Endometrium (tissue), 2 donors: ENCODE results near the gene CFAP97D2.
"Not testable (repeated sequence)": the region's sequence is repeated elsewhere in the genome, so short reads cannot be mapped to it uniquely, and the experiment has no call there.

ENCODE experiments used
- FAIRE-seq: peaks from 2 replicates; lab custom pipeline; 2012; peaks lifted over from hg19 to GRCh38; lab: Jason Lieb, UNC
- donor health status: control.
- donor health status: control.

CFAP97D2 gene

DNA sequence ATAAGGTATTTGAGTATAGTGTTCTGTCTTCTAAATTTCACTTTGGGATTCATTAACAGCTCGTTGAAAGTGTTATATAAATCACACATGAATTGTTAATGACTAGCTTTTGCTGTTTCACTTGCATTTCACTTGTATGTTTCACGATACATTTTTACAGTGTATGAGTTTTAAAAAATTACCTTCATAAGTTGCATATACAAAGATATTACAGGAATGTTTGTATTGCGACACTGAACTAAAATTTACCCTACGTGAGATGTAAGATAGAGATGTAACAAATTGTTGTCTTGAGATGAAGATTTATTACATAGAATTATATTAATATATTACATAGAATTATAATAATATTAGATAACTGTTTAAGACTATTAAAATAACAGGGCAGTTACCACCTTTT, 57.2 kb downstream of the CFAP97D2 start:
- FAIRE-seq, result no peak

- FAIRE-seq, result no peak
Observed at GRCh38 chr13:114237415-114238112, 58.5 kb downstream of the CFAP97D2 start.

- FAIRE-seq, result no peak
Observed at GRCh38 chr13:114241918-114242317, 62.9 kb downstream of the CFAP97D2 start.

DNA sequence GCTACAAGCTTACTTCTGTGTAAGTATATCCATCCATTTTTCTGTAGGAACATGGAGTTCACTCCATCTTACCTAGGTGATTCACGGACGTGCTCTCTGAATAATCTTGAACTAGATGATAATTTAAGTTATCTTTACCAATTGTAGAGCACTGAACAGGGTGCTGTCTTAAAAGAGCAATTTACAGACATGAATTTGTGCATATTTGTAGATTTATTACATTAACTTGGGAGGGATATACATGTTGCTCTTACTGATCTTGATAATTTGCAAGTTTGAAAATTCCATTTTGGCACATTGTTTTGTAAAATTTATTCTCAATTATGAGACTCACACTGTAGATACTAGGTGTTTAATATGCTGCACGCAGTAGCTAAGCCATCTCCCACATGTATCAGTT, 64.9 kb downstream of the CFAP97D2 start:
- no peak for FAIRE-seq

DNA sequence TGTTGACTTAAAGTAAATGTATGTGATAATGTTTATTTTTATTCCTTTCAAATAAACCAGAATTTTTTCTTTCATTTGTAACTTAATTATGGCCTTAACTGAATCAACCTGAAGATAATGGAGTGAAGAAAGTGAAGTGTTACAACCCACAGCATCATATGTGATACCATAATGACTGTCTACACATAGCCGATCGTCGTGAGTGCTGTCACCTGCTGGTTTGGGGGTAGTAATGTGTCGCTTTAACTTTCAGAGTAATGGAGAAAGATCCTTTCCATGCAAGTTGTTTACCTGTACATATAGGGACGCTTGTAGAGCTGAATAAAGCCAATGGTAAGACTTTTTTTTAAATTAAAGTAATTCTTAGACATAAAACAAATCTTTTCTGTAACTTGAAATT, 65.6 kb downstream of the CFAP97D2 start:
- FAIRE-seq, result no peak

- FAIRE-seq, result no peak
Observed at GRCh38 chr13:114248011-114248410, 69.0 kb downstream of the CFAP97D2 start.

DNA sequence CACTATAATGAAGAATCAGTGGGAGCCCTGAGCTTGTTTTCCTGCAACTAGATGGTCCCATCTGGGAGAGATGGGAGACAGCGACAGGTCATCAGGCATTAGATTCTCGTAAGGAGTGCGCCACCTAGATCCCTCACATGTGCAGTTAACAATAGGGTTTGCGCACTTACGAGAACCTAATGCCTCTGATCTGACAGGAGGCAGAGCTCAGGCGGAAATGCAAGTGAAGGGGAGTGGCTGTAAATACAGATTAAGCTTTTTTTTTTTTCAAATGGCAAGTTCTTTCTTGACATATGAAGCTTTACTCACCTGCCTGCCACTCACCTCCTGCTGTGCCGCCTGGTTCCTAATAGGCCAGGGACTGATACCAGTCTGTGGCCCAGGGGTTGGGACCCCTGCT, 70.0 kb downstream of the CFAP97D2 start:
- FAIRE-seq, result no peak

DNA sequence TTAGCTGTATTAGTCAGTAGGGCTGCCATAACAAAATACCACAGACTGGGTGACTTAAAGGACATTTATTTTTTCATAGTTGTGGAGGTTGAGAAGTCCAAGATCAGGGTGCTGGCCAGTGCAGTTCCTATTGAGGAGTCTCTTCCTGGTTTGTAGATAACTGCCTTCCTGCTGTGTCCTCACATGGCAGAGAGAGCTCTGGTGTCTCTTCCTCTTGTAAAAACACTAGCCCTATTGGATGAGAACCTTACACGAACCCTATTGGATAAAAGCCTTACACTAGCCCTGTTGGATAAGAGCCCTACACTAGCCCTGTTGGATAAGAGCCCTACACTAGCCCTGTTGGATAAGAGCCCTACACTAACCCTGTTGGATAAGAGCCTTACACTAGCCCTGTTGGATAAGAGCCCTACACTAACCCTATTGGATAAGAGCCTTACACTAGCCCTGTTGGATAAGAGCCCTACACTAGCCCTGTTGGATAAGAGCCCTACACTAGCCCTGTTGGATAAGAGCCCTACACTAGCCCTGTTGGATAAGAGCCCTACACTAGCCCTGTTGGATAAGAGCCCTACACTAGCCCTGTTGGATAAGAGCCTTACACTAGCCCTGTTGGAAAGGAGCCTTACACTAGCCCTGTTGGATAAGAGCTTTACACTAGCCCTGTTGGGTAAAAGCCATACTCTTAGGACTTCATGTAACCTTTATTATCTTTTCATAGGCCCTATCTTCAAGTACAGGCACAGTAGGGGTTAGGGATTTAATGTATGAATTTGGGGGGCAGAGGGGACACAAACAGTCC, 72.8 kb downstream of the CFAP97D2 start:
- FAIRE-seq, result not testable (repeated sequence)

GRCh38 chr13:114256547-114256946, 77.5 kb downstream of the CFAP97D2 start:
- no peak for FAIRE-seq

DNA sequence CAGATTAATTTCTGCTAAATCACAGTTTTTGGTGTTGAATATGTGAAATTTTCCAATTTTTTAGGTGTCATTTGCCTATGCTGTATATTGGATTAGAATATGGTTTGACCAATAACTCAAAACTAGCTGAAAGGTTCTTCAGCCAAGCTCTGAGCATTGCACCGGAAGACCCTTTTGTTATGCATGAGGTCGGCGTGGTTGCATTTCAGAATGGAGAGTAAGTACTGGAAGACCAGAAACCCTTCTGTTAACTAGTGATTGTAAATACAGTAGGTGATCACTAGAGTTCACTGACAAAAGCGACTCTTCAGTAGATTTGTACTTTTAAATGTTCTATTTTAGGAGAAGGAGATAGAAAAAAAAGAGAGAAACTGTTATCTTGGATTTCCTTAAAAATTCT, 78.0 kb downstream of the CFAP97D2 start:
- FAIRE-seq, result no peak

- no peak for FAIRE-seq
Observed at GRCh38 chr13:114258589-114258988, 79.5 kb downstream of the CFAP97D2 start.

DNA sequence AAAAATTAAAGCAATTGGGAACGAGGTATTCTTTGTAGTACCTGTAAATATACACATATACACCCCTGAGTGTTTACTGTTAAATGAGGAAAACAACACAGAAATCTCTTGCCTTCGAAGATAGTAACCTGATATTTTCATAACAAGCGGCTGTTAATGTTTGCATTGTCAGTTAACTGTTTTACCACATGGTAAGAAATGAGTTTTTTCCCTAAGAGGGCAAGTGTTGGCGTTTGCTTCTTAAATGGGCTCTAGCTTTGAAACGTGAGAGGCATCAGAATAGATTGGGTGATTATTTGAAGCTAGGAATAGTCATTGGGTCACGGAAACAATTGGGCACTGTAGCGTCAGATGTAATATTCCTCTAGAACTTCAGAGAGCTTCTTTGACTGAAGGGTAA, 80.3 kb downstream of the CFAP97D2 start:
- no peak for FAIRE-seq

GRCh38 chr13:114259974-114260373, 80.9 kb downstream of the CFAP97D2 start:
- FAIRE-seq, result no peak

GRCh38 chr13:114260814-114261213, 81.8 kb downstream of the CFAP97D2 start:
- FAIRE-seq, result no peak

DNA sequence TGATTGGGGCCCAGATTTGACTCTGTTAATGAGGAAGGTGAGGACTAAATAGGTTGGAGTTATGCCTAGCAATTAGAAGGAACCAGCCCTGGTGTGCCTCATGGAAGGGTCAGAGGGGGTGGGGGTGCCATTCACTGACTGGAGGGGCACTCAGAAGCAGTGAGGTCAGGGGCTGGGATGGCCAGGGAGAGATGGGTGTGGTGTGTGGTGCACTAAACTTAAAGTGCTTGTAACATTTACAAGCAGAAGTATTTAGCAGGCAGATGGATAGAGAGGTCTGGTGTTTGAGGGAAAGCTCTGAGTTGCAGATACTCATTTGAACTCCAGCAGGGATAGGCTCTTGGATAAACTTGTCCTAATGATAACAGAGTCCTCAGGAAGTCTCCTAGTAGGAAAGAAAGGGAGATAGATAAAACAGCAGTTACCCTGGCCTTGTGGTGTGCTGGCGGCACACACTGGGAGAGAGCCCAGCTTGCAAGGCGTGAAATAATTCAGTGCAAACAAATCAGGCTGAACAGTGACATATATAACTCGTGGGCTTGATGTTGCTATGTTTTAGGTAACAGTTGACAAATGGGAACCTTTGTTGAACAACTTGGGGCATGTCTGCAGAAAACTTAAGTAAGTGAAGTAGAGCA, 82.4 kb downstream of the CFAP97D2 start:
- no peak for FAIRE-seq

DNA sequence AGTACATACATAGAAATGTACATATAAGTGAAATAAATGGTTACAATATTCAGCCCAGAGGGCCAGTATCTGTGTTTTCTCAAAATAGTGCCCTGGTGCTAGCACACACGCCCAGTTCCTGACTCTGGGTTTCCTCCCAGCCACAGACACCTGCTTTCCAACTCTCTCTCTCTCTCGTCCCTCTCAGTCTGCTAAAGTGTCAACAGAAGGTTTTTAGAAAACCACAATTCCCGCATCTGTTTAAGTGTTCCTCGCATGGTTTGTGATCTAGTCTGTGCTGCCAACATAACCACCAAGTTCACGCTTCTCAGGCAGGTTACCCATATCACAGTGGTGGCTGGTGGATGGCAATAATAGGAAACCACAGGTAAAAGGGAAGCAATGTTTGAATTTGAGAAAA, 84.5 kb downstream of the CFAP97D2 start:
- no peak for FAIRE-seq

GRCh38 chr13:114264313-114264712, 85.3 kb downstream of the CFAP97D2 start:
- not testable (repeated sequence) for FAIRE-seq

DNA sequence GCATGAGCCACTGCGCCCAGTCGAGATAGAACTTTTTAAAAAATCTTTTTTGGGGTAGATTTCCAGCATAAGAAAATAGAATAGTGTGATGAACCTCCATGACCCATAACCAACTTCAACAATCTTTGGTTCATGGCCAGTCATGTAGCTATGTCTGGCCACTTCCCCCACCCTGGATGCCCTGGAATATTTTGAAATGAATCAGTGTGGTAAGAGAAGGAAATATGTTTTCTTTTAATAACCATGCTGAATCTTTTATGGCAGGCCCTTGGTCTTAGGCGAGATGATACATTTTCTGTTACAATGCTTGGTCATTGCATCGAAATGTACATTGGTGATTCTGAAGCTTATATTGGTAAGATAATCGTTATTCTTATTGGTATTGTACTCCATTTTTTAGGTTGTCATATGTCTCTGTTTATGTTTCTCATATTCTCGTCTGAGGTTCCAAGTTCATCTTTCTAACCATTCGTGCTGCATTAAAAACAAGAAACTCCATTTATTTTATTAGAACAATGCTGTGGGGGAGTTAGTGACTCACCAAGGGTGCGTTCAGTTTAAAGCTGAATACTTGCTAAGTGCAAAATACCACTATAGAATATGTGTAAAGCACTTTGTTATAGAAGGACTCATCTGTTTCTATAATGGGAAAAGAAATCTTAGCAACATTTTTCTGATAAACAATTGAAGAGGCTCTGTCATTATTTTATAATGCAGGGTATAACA, 86.0 kb downstream of the CFAP97D2 start:
- no peak for FAIRE-seq

DNA sequence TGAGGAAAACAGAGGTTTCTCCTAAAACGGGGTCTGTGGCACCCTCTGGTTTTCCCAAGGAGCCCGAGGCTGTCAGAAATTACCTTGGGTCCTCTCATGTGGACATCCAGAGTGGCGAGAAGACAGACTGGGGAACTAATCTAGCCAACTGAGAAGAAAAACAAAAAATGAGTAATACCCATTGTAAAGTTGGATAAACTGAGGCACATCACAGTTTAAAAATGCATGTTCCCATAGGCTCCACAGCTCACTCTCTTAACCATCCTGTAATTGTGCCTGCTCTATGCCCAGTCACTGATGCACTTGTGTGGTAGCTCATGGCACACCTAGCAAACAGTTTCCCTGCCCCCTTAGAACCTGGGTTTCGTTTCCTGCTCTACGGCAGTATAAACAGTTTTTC, 87.2 kb downstream of the CFAP97D2 start:
- no peak for FAIRE-seq

GRCh38 chr13:114268344-114269280, 89.6 kb downstream of the CFAP97D2 start:
- FAIRE-seq, result no peak

- FAIRE-seq, result no peak
Observed at GRCh38 chr13:114269281-114269770, 90.3 kb downstream of the CFAP97D2 start.
